Measurements from ENCODE around the gene TPP2.

DNA sequence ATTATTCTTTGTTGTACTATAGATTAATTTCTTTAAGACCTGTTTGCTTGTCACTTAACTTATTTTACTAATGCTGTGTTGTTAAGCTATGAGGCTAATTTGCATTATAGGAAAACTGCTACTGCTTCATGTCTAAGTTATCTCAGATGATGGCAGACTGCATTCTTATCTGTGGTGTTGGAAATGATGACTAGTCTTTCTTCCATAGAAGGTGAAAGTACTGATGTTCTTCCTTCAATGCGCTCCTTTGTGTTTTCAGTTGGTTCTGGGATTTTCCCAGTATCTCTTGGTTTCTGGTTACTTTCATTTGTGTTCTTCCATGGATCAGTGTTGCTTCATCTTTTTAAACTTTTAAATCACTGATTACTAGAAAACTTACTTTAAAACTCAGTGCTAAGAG lies 46.9 kb downstream of the TPP2 start:
- TF ChIP-seq, protein P1, sequence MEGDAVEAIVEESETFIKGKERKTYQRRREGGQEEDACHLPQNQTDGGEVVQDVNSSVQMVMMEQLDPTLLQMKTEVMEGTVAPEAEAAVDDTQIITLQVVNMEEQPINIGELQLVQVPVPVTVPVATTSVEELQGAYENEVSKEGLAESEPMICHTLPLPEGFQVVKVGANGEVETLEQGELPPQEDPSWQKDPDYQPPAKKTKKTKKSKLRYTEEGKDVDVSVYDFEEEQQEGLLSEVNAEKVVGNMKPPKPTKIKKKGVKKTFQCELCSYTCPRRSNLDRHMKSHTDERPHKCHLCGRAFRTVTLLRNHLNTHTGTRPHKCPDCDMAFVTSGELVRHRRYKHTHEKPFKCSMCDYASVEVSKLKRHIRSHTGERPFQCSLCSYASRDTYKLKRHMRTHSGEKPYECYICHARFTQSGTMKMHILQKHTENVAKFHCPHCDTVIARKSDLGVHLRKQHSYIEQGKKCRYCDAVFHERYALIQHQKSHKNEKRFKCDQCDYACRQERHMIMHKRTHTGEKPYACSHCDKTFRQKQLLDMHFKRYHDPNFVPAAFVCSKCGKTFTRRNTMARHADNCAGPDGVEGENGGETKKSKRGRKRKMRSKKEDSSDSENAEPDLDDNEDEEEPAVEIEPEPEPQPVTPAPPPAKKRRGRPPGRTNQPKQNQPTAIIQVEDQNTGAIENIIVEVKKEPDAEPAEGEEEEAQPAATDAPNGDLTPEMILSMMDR (IDR thresholded peaks at IDR 0.05) = no peak
- no peak for TF ChIP-seq POLR2A (IDR thresholded peaks at IDR 0.05)

Data from right lobe of liver (tissue), 4 donors.